Chondrocyte (in vitro differentiated cells): ENCODE results near the gene ATP11A. TPM values are rescaled to one million over a fixed set of nuclear protein-coding genes. Genes with fewer than 3 reads are reported as not detected.

Experiments used
- DNase-seq: peaks from one replicate; pipeline ENCODE4 v3.0.0; 2021; ENCODE audit warnings: mixed read lengths, low spot score
- H3K27ac Mint-ChIP-seq: one replicate; pipeline ENCODE4 v1.8.0; 2021; ENCODE audit warnings: mild to moderate bottlenecking, moderate library complexity, mixed read lengths; ENCODE audit not compliant: unreplicated experiment
- H3K27me3 Mint-ChIP-seq: 2 replicates; pipeline ENCODE4 v1.8.0; 2021; ENCODE audit warnings: low read depth, mixed read lengths
- H3K36me3 Mint-ChIP-seq: 2 replicates; pipeline ENCODE4 v1.8.0; 2021; ENCODE audit warnings: low read depth, mixed read lengths
- H3K4me1 Mint-ChIP-seq: 2 replicates; pipeline ENCODE4 v1.8.0; 2021; ENCODE audit warnings: low read depth, mild to moderate bottlenecking, mixed read lengths
- H3K4me3 Mint-ChIP-seq: one replicate; pipeline ENCODE4 v1.8.0; 2021; ENCODE audit warnings: mild to moderate bottlenecking, moderate library complexity, mixed read lengths; ENCODE audit not compliant: unreplicated experiment
- H3K9me3 Mint-ChIP-seq: 2 replicates; pipeline ENCODE4 v1.8.0; 2021; ENCODE audit warnings: low read depth, mixed read lengths
- total RNA-seq: library from RNA; stranded (reverse); gene quantifications from 3 replicates; pipeline ENCODE4 v1.2.1, GENCODE V29; 2021
- TF ChIP-seq, protein P1 (sequence below): fragments of 200-600 bp; sonication (generic); IDR thresholded peaks from 2 replicates; pipeline ENCODE4 v1.5.0; 2021; ENCODE audit warnings: antibody characterized with exemption, mild to moderate bottlenecking, moderate library complexity

ATP11A gene
- total RNA-seq, 1 donor from 2014 or later: 13.1 TPM

DNA sequence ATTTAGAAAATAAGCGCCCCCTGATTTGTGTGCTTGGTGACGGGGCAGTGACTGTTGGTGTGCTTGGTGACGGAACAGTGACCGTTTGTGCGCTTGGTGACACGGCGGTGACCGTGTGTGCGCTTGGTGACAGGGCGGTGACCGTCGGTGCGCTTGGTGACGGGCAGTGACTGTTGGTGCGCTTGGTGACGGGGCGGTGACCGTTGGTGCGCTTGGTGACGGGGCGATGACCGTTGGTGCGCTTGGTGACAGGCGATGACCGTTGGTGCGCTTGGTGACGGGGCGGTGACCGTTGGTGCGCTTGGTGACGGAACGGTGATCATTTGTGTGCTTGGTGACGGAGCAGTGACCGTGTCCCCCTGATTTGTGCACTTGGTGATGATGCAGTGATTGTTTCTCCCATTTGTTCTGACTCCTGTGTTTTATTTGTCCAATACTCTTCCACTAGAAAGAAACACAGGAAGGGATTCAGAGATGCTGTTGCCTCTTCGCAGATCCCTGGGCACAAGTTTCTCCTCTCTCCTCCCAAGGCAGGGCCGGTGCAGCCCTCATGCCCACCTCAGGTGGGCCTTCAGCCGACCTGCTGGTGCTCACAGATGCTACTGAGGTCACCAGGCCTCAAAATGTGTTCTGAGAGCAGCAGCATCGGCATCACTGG, 128.3 kb downstream of the ATP11A start:
- Mint-ChIP-seq H3K27me3 (no peaks in the 10 kb centered on the region), H3K9me3 (peaks cover 3% of the 10 kb centered on the region), H3K4me3 (no peak overlapping the region), H3K4me1 (no peaks in the 10 kb centered on the region), H3K36me3 (peaks cover 27% of the 10 kb centered on the region), H3K27ac (no peak overlapping the region)
- TF ChIP-seq, protein P1, sequence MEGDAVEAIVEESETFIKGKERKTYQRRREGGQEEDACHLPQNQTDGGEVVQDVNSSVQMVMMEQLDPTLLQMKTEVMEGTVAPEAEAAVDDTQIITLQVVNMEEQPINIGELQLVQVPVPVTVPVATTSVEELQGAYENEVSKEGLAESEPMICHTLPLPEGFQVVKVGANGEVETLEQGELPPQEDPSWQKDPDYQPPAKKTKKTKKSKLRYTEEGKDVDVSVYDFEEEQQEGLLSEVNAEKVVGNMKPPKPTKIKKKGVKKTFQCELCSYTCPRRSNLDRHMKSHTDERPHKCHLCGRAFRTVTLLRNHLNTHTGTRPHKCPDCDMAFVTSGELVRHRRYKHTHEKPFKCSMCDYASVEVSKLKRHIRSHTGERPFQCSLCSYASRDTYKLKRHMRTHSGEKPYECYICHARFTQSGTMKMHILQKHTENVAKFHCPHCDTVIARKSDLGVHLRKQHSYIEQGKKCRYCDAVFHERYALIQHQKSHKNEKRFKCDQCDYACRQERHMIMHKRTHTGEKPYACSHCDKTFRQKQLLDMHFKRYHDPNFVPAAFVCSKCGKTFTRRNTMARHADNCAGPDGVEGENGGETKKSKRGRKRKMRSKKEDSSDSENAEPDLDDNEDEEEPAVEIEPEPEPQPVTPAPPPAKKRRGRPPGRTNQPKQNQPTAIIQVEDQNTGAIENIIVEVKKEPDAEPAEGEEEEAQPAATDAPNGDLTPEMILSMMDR: no peak
- DNase-seq: no peak

DNA sequence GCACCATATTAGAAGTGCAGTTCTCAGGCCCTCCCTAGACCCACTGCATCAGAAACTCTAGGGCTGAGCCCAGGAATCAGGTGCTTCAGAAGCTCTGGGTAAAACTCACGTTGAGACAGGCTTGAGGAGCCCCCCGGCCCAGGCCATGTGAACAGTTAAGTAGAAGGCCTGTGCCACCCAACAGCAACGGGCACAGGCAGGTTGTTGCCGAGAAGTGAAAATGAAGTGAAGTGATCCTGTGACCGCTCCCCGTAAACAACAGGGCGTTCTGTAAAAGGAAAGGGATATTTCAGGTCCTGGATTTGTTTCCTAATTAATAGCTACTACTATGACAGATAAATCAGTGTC, 128.8 kb downstream of the ATP11A start:
- Mint-ChIP-seq H3K9me3 (peaks cover 3% of the 10 kb centered on the region), H3K4me3 (no peak overlapping the region), H3K4me1 (no peaks in the 10 kb centered on the region), H3K36me3 (peaks cover 24% of the 10 kb centered on the region), H3K27me3 (no peaks in the 10 kb centered on the region), H3K27ac (peak overlapping the region; percentile 41)
- TF ChIP-seq, protein P1: no peak
- no peak for DNase-seq

DNA sequence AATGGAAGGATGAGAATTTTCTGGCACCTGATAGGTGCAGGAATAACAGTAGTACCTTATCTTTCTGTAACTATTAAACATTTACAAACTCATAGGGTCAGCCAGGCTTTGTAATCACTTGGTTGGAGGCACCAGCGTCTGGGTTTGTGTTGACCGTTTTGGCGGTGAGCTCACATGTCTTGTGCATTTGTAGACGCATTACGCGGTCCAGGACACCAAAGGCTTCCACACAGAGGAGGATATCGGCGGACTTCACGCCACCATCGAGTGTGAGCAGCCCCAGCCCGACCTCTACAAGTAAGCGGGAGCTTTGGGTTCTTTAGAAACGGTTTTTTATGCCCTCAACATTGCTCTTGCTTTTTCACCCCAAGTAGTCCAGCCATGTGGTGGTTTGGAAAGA, 129.3 kb downstream of the ATP11A start:
- Mint-ChIP-seq H3K27me3 (no peaks in the 10 kb centered on the region), H3K36me3 (peaks cover 24% of the 10 kb centered on the region), H3K4me1 (no peaks in the 10 kb centered on the region), H3K27ac (no peak overlapping the region), H3K9me3 (peaks cover 3% of the 10 kb centered on the region), H3K4me3 (no peak overlapping the region)
- TF ChIP-seq, protein P1: no peak
- no peak for DNase-seq

DNA sequence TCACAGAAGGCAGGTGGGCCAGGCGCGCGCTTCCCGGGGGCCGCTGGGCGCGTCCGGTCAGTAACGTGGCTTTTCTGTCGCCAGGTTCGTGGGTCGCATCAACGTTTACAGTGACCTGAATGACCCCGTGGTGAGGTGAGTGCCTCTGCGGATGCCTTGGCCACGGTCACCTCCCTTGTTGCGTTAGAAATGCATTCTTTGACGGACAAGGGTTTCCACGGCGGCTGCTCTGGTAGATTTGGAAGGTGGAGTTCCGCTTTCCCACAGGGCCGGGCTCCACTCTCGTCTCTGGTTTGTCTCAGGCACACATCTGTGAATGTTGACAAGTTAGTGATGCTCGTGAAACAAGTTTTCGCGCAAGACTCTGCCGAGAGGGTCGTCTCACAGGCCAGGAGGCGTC, 130.0 kb downstream of the ATP11A start:
- peaks cover 25% of the 10 kb centered on the region for H3K36me3 Mint-ChIP-seq
- no peaks in the 10 kb centered on the region for H3K4me1 Mint-ChIP-seq

DNA sequence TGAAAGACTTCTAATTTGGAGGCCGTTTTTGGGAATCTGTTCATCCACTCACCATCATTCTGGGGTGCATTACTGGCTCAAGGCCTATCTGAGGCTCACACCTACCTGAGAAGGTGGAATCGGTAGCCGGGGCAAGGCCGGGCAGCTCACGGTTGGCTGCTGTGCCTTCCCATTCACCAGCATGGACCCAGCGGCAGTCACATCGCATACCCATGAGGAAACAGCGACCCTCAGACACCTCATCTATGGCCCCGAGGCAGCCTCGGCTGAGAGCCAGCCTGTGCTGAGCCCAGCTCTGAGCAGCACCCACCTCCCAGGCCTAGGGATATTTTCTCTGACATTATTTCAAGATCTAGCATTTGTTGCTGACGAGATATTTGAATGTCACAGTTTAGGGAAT, 130.5 kb downstream of the ATP11A start:
- H3K27ac Mint-ChIP-seq: no peak overlapping the region
- H3K4me1 Mint-ChIP-seq: no peaks in the 10 kb centered on the region
- no peaks in the 10 kb centered on the region for H3K27me3 Mint-ChIP-seq
- no peak overlapping the region for H3K4me3 Mint-ChIP-seq
- no peak for DNase-seq
- peaks cover 3% of the 10 kb centered on the region for H3K9me3 Mint-ChIP-seq
- TF ChIP-seq, protein P1: no peak
- peaks cover 25% of the 10 kb centered on the region for H3K36me3 Mint-ChIP-seq

More for the DNA sequence above, 130.0 kb downstream of the ATP11A start:
- TF ChIP-seq, protein P1: no peak
- DNase-seq: no peak
- no peak overlapping the region for H3K27ac Mint-ChIP-seq
- peaks cover 3% of the 10 kb centered on the region for H3K9me3 Mint-ChIP-seq
- no peaks in the 10 kb centered on the region for H3K27me3 Mint-ChIP-seq
- H3K4me3 Mint-ChIP-seq: no peak overlapping the region
